HG03558 (cell line): ENCODE data around the gene BMPR1B.

Experiments
- ATAC-seq: cut with Tn5 transposase; IDR thresholded peaks from one replicate; pipeline ENCODE4 v1.9.1; 2021; ENCODE audit warnings: moderate number of reproducible peaks; ENCODE audit not compliant: unreplicated experiment; ENCODE audit errors: extremely low read depth

BMPR1B gene

GRCh38 chr4:94762326-94762725 lies 4.6 kb downstream of the BMPR1B start:
- ATAC-seq: no peak

DNA sequence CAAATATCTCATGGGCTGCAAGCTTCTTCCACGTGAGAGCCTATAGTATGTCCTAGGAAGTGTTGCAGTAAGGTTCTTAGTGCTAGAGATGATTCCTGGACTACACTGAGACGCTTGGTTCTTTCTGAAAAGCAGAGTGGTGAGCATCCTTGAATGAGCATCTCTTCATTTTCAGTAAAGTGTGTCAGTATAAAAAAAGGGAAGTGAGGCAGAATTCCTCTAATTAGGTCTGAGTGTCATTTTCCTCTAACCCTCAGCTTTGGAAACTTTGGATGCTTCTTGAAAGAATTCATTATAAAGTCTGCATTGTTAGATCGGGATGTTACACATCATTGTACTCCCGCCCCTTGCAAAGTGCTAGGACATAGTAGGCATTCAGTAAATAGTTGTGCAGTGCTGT lies 5.2 kb downstream of the BMPR1B start:
- ATAC-seq: no peak

DNA sequence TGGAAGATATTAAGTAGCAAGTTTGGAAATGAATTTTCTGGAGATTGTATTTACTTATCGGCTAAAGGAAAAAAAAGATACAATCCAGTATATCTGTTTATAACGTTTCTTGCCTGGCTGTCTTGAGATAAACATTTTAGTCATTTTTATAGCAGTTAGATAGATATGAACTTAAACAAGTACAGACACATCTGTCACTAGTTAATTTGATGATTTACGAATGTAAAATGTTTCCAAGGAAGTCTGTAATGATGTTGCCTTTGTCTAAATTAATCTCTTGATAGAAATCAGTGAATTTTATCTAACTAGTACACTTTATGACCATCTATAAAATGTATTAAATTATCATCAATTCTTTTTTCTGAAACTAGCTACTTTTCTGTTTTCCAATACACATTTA lies 5.7 kb downstream of the BMPR1B start:
- ATAC-seq: no peak

- ATAC-seq: no peak
These were observed 6.3 kb downstream of the BMPR1B start for GRCh38 chr4:94764069-94764468.

GRCh38 chr4:94765174-94765573 lies 7.4 kb downstream of the BMPR1B start:
- ATAC-seq: no peak

- ATAC-seq: no peak
These were observed 7.9 kb downstream of the BMPR1B start for GRCh38 chr4:94765648-94766047.

GRCh38 chr4:94766856-94767255 lies 9.1 kb downstream of the BMPR1B start:
- no peak for ATAC-seq

GRCh38 chr4:94767446-94767845 lies 9.7 kb downstream of the BMPR1B start:
- ATAC-seq: no peak

DNA sequence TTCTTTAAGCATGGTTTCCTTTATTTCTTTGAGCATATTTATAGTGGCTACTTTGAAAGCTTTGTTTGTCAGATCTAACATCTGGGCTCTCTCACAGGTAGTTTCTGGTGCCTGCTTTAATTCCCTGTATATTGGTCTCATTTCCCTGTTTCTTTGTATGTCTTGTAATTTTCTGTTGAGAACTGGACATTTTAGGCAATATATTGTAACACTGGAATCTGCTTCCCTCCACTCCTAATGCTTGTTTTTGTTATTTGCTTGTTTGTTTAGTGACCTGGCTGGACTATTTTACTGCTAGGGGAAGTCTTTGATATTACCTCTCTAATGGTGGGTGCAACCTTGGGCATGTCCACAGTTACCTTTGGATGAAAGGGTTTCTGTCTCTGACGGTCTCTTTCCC lies 25.0 kb downstream of the BMPR1B start:
- no peak for ATAC-seq

- no peak for ATAC-seq
These were observed 33.9 kb downstream of the BMPR1B start for GRCh38 chr4:94791701-94792100.

- no peak for ATAC-seq
These were observed 41.1 kb downstream of the BMPR1B start for GRCh38 chr4:94798808-94799207.

GRCh38 chr4:94801016-94801415 lies 43.3 kb downstream of the BMPR1B start:
- ATAC-seq: no peak

DNA sequence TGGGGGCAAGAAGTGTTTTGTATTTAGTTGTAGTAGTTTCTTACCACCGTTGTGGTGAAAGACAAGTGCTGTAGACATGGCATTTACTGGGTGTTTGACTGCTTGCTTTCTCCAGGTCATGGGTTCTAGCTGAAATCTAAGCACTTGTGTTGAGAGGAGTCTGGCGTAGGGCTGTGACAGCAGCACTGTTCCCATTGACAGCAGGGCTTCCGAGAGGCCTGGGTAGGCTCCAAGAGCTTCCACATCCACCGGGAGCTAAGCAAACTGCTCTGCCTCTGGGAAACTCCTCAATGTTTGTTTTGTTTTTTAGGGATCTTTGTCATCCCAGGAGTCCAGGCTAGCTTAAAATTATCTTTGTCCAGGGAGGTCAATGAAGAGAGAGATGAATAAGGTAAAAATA lies 44.3 kb downstream of the BMPR1B start:
- ATAC-seq: no peak

- ATAC-seq: no peak
These were observed 45.4 kb downstream of the BMPR1B start for GRCh38 chr4:94803181-94803580.

GRCh38 chr4:94804650-94805049 lies 46.9 kb downstream of the BMPR1B start:
- no peak for ATAC-seq

DNA sequence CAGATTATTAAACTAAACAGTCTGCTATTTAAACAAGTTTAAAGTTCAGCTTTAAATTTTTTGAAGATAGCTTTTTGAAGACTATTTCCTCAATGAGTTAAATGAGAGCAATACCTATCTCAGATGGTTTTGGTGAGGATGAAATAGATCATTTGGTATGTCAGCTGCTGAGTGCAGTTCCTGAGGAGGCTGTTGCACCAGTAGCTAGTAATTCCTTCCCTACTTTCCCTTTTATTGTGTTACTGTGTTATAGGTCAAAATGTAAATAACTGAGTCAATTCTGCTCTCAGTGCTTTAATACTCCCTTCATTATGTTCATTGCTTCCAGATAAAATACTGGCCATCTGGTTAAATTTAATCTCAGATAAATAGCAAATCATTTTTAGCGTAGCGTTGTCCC lies 48.6 kb downstream of the BMPR1B start:
- ATAC-seq: no peak

DNA sequence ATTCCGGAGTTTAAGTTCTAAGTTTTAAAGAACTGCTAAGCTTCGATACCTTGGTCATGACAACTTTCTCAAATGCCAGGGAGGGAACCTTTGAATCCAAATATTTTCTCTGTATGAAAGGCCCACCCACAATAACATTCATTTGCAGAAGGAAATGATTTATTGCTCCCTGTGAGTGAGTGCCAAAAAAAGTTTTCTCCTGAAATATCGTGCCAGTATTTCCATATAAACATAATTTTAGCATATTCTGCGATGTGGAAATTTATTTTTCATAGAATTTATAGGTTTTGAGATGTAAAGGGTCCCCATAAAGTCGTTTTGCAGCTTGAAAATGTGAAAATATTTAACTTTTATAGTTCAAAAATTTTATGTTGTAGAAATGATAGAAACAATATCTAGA lies 53.9 kb downstream of the BMPR1B start:
- no peak for ATAC-seq

DNA sequence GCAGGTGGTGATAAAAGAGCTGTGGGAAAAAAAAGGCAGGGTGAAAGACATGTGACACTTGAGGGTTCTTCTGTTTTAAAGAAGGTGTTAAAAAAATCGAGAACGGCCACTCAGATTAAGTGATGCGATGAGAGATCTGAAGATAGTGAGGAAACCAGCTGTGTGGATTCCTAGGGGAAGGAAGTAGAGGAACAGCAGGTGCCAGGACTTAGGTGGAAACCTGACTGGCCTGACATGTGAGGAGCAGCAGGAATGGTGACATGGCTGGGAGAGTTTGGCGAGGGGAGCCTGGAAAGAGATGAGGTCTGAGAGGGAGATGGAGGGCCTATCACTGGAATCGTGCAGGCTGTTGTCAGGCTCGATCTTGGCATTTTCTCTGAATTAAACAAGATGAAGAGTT lies 55.5 kb downstream of the BMPR1B start:
- no peak for ATAC-seq

GRCh38 chr4:94814237-94814636 lies 56.5 kb downstream of the BMPR1B start:
- peak; percentile 48 for ATAC-seq

DNA sequence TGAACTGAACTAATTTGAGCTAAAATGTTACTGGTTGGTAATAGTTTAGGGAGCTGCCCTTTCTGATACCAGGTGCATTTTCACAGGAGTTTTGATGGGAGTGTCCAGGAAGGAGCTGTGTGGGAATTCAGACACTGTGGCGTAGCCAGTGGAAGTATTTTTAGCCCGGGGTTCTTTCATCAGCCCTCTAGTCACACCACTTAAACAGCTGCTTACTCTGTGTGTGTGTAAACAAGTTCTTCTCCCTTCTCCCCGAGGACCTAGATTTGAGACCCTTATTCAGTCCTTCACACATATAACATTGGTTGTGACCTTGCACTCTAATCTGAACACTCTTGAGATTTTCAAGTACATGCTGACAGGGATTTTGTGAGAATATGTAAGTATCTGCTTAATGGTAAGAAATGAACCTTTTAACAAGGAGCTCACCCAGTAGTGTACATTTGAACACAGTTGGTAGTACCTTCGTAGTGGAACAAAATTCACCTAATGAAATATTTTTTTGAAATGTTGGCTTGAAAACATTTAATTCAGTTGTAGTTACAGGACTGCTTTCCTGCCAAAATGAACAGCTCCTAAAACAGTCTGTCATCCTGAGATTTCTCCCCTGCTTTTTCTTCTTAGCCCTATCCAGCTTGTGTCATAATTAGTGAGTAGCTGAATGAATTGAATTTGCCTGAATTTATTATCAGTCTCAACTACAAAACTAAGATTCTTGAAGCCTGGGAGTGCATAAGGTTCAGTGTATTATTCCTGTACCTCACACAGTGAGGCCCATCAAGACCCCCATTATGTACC lies 61.8 kb downstream of the BMPR1B start:
- ATAC-seq: no peak

GRCh38 chr4:94826206-94826605 lies 68.5 kb downstream of the BMPR1B start:
- ATAC-seq: no peak

- no peak for ATAC-seq
These were observed 69.8 kb downstream of the BMPR1B start for GRCh38 chr4:94827481-94828110.
